Breast epithelium (tissue), 3 donors: ENCODE data around the gene TMEM79.

Experiments
- POLR2A ChIP-seq: fragments of 450-650 bp; IDR thresholded peaks from one replicate; pipeline ENCODE4 v1.6.1; 2016; ENCODE audit warnings: antibody characterized with exemption, mild to moderate bottlenecking, moderate library complexity
- POLR2AphosphoS5 ChIP-seq, 3 donors: sonication (generic); formaldehyde crosslinking; IDR thresholded peaks; one replicate each; pipeline ENCODE4 v1.6.1; 2017; ENCODE audit warnings: antibody characterized with exemption in 3 of 3
- TF ChIP-seq, protein P1 (sequence below), 3 donors: fragments of 450-650 bp; IDR thresholded peaks; one replicate each; pipeline ENCODE4 v1.5.1; 2016 to 2017; ENCODE audit warnings: antibody characterized with exemption in 3 of 3, mild to moderate bottlenecking in 3 of 3, moderate library complexity in 3 of 3

DNA sequence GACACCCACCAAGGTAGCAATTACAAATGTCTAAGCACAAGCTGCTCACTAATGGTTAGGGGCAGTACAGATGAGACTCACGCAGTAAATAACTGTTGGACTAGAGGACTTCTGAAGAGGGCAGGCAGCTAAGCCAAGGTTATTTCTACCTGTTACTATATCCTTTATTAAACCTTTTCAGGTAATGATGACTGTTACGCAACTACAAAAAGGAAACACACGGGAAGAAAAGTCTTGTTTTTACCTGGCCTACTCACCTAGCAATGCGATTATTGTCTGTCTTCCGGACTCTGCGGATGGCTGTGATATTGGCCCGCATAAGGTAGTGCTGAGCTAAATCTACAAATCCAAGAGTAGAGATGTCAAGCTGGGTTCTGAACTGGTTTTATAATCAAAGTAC is 32.8 kb downstream of the TMEM79 start:
- no peak for TF ChIP-seq POLR2A
- TF ChIP-seq, protein P1, sequence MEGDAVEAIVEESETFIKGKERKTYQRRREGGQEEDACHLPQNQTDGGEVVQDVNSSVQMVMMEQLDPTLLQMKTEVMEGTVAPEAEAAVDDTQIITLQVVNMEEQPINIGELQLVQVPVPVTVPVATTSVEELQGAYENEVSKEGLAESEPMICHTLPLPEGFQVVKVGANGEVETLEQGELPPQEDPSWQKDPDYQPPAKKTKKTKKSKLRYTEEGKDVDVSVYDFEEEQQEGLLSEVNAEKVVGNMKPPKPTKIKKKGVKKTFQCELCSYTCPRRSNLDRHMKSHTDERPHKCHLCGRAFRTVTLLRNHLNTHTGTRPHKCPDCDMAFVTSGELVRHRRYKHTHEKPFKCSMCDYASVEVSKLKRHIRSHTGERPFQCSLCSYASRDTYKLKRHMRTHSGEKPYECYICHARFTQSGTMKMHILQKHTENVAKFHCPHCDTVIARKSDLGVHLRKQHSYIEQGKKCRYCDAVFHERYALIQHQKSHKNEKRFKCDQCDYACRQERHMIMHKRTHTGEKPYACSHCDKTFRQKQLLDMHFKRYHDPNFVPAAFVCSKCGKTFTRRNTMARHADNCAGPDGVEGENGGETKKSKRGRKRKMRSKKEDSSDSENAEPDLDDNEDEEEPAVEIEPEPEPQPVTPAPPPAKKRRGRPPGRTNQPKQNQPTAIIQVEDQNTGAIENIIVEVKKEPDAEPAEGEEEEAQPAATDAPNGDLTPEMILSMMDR (IDR thresholded peaks at IDR 0.05) = no peak
- TF ChIP-seq POLR2AphosphoS5 (IDR thresholded peaks at IDR 0.05) = no peak
